NCI-H345 treated with DMSO at 0.1 percent for 48 hours (cell line): Measurements from ENCODE around the gene OPN1MW3.
A peak's percentile ranks its signal among the peaks of the same experiment; 100 is the strongest.
"Not testable (repeated sequence)": the region's sequence is repeated elsewhere in the genome, so short reads cannot be mapped to it uniquely, and the experiment has no call there.

Experiments used
- DNase-seq: peaks from one replicate; lab custom pipeline; 2025; ENCODE audit not compliant: unreplicated experiment; lab: John Stamatoyannopoulos, UW

Gene OPN1MW3

DNA sequence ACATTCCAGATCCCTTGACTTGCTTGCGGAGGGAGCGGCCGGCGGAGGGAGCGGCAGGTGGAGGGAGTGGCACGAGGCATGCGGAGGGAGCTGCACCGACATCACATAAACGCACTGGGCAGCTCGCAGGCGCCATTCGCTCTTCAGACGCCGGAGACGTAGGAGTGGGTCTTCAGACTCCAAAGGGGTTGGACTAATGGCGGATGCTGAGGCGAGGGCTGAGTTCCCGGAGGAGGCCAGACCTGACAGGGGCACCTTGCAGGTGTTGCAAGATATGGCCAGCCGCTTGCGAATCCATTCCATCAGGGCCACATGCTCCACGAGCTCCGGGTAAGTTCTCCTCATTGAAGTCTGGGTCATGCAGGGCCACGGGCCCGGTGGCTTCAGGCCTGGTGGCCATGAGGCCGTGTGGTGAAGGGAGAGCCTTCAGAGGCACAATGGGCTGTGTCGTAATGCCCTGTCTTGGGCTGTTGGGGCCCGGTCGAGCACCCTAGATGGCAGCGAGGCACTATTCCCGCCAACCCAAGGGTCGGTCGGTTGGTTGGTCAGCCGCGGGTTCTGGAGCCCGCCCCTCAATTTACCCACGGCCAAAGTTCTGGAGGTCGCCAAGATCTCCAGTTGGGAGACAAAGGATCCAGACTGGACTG lies 38.4 kb downstream of the OPN1MW3 start, which contains the start of gene TKTL1:
Gene TKTL1, plus strand, starts transcription at position 132 of the 647 bp plus-strand sequence. Its CDS starts 65 bp downstream, at position 197.
- no peak for DNase-seq

DNA sequence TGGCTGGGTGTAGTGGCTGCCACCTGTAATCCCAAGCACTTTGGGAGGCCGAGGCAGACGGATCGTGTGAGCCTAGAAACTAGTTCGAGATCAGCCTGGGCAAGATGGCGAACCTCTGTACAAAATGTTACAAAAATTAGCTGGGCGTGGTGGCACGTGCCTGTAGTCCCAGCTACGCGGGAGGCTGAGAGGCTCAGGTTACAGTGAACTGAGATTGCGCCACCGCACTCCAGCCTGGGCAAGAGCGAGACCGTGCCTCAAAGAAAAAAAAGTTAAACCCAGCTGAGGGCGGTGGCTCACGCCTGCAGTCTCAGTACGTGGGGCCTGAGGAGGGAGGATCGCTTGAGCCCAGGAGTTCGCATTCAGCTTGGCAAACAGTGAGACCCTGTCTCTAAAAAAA lies 39.3 kb downstream of the OPN1MW3 start:
- DNase-seq = no peak

DNA sequence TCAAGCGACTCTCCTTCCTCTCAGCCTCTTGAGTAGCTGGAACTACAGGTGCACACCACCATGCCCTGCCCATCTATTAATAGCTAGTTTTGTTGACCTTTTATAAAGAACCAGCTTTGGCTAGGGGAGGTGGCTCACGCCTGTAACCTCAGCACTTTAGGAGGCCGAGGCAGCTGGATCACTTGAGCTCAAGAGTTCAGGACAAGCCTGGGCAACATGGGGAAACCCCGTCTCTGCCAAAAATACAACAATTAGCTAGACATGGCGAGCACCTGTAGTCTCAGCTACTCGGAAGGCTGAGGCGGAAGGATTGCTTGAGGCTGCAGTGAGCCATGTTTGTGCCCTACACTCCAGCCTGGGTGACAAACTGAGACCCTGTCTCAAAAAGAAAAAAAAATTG lies 40.9 kb downstream of the OPN1MW3 start:
- DNase-seq = no peak

DNA sequence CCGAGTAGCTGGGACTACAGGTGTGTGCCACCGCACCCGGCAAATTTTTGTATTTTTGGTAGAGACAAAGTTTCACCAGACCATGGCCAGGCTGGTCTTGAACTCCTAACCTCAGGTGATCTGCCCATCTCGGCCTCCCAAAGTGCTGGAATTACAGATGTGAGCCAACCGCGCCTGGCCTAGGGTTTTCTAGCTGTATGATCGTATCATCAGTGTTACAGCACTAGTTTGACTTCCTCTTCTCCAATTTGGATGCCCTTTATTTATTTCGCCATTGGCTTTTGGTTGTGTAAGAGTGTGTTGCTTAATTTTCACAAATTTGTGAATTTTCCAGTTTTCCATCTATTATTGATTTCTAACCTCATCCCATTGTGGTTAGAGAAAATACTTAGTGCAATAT lies 43.4 kb downstream of the OPN1MW3 start:
- DNase-seq = no peak

DNA sequence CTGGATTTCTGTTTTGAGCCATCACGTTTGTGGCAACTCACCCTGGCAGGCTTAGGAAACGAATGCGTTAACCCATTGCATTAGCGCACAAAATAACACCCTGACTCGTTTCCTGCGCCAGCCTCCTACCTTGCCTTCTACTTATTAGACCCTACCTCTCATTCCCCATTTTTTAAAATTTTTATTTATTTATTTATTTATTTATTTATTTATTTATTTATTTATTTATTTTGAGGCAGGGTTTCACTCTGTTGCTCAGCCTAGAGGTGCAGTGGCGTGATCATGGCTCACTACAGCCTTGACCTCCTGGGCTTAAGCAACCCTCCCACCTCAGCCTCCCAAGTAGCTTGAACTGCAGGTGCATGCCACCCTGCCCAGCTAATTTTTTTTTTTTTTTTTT lies 45.6 kb downstream of the OPN1MW3 start:
- not testable (repeated sequence) for DNase-seq

DNA sequence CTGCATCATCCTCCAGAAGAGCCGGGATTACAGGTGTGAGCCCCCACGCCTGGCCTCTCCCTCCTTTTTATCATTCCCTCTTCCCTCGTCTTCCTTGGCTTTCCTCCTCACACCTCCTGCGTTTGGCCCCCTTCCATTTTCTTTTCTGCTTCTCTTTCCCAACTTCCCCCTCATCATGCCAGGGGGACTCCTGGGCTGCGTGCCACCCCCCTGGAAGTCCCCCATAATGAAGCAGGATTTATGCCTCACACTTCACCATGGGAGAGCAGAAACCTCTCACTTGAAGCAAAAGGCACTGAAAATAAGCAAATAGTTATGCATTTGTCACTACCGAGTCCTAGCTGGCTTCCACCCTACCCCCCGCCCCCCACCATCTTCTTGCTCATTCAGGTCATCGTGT lies 46.1 kb downstream of the OPN1MW3 start:
- DNase-seq = no peak

DNA sequence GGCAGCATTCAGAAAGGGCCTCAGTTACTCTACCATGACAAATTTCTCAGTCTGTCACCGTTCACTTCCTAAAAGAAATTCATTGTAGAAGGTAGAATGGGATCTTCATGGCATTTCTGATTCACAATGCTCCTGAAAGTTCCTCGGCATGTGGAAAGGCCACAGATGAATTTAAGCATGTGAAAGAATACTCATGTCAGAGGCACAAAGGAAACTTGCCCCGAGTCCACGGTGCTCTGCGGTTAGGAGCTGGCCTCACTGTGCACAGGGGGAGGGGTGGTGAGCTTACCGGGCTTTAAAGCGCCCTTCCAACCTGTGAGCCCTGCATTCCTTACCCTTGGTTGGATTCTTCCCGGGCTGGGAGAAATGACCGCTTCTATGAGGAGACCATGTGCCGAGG lies 47.5 kb downstream of the OPN1MW3 start:
- no peak for DNase-seq

DNA sequence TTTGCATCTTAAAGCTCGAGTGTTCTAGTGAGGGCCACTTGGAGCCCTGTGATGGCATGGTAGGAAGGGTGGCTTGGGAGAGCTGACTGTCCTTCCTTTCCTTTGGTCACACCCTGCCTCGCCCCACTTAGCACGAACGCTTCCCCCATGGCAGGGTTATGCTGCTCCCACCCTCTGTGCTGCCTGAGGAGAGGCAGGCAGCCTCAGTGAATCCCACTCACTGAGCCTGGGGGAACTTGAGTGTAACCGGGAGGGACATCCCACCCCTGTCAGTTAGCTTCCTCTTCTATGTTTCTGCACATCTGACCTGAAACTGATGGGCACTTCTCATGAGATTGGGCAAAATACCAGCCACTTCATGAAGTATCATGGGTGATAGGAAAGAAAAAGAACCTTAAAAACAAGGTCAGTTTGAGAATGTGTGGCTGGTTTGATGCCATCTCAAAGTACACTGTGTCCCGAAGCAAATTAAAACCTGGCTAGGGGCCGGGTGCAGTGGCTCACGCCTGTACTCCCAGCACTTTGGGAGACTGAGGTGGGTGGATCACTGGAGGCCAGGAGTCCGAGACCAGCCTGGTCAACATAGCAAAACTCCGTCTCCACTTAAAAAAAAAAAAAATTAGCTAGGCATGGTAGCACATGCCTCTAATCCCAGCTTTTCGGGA lies 48.3 kb downstream of the OPN1MW3 start:
- no peak for DNase-seq

DNA sequence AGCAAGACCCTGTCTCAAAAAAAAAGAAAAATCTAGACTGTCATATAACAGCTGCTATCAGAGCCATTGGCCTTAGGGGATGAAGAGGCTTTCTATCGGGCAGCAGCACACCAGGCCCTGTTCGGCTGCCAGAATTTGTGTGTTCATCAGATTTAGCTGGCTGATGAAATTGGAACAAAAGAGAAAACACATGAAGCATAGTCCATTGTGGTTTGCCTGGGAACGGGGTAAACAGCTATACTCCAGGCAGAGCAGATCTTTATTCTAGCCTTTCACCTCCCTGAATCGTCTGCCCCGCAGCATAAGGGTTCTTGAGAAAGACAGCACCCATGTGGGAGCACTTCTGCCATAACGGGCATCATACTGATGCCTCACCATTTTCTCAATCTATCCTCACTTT lies 49.8 kb downstream of the OPN1MW3 start:
- no peak for DNase-seq

DNA sequence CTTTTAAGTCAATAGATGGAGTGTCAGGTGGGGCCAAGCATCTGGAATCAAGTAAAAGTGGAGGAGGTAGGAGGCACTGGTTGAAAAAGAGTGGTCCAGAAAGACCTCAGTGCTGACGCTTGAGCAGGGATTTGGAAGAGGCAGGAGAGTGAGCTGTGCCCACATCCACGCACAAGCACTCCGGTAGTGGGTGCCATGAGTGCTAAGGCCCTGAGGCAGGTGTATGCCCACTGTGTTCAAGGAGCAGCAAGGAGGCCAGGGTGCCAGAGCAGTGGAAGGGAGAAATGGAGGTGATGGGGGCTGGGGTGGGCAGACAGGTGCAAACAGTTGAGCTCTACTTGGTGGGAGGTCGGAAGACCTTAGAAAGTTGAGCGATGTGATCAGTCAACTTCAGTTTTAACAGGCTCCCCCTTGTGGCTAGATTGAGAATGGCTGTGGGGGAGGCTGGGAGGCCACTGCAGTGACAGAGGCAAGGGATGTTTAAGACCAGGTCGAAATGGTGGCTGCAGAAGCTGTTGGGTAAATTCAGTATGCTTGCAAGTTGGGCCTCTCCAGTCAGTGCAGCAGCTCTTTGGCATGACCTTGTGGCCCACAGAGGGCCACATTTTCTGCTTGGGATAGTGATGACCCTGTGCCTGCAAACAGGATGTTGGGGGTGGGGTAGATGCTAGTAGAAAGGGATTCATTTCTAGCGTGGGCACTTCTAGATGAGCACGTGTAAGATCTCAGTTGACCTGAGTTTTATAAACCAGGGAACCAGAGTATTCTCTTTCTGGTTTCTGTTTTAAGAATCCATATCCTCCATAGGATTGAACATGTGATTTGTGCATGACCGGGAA lies 50.9 kb downstream of the OPN1MW3 start:
- peak; percentile 18 for DNase-seq

DNA sequence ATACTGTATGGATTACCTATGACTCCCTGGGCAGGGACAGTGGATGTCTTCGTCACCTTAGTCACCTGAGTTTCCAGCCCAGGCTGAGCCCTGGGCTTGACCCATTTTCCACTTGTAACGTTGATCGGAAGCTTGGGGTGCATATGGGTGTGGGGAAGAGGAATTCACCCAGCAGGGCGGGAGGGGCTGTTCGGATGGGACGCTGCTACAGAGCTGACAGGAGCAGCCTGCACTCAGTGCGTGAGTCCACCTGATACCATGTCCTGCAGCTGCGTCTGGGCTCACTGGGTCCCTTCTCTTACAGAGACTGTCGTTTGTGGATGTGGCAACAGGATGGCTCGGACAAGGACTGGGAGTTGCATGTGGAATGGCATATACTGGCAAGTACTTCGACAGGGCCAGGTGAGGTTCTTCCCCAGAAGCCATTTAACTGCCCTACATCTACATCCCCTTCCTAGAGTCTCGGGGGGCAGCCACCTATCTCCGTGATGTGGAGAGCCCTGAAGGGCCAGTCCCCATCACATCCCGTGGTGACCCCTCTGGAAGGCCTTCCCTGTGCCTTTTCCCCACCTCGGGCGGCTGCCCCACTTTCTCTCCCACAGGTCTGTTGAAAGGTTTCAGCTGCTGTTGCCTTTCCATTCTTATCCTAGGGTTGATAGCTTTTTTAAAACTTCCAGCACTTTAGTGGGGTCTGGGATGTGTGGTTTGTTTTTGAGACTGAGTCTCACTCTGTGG lies 51.8 kb downstream of the OPN1MW3 start:
- no peak for DNase-seq

DNA sequence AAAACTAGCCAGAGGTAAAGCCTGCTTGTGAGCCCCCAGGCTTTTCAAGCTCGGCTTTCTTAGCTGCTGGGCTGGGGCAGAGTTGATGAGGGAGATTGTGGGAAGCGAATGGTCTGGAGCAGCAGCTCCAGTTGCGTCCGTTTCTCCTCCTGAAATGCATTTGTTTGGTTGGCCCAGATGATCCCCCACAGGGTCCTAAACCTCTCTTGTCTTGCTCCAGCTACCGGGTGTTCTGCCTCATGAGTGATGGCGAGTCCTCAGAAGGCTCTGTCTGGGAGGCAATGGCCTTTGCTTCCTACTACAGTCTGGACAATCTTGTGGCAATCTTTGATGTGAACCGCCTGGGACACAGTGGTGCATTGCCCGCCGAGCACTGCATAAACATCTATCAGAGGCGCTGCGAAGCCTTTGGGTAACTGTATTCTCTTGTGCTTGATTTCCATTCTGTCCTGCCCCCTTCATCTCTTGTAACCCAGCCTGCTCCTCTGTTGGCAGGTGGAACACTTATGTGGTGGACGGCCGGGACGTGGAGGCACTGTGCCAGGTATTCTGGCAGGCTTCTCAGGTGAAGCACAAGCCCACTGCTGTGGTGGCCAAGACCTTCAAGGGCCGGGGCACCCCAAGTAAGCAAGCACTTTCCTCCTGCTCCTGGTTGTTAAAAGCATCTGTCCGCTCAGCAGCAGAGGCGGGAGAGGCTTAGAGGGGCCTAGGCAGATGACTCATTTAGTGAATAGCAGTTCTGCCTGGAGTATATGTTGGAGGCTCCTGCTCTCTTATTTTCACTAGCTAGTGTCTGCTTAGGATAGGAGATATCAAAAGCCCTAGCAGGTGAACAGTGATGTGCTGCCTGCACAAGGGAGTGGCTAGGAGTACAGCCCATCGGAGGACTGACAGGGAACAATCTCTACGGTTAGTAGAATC lies 53.5 kb downstream of the OPN1MW3 start:
- no peak for DNase-seq

DNA sequence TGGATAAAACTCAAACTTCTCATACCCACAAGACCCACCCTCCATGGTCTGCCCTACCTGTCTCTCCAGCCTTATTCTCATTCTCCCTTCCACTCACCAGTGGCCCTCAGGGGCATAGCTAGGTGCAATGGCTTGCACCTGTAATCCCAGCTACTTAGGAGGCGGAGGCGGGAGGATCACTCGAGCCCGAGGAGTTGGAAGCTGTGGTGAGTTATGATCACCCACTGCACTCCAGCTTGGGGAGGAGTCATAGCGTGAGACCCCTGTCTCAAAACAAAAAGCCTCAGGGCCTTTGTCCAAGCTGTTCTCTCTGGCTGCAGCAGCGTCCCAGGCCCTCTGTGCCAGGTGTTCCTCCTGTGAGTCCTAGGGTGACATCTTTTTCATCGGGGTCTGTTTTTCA lies 54.7 kb downstream of the OPN1MW3 start:
- no peak for DNase-seq

DNA sequence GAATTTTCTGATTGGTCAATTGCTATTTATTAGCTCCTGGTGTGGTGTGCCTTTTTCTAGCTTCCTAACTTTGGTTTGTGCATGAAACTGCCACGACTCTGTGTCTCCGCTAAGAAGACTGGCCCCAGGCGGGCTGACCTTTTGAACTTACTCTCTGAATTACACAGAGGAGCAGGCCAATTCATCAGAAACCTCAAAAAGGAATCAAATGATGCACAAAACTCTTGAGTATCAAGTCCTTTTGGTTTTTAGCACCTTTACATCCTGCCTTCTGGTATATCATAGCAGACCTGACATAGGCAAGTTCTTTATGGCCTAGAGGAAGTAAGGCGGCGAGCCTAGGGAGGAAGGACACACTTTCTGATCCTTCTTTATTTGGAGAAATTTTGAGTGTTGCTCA lies 55.8 kb downstream of the OPN1MW3 start:
- no peak for DNase-seq

DNA sequence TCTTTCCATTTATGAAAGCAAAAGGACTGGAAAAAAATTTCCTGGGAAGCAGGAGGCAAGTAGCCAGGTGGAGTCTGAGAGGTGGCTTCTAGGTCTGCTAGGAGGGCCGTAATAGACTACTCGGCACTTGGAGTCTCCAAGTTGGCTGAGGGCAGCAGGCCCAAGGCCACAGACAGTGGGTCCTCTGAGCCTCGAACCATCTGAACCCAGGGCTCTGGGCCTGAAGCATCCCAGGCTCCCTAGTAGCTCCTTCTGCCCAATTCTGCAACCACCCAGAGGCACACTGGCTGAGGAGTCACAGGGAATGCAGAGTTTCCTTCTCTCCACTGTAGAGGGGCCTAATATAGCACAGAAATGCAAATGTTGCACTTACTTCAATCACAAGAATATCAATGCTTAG lies 58.0 kb downstream of the OPN1MW3 start:
- no peak for DNase-seq

DNA sequence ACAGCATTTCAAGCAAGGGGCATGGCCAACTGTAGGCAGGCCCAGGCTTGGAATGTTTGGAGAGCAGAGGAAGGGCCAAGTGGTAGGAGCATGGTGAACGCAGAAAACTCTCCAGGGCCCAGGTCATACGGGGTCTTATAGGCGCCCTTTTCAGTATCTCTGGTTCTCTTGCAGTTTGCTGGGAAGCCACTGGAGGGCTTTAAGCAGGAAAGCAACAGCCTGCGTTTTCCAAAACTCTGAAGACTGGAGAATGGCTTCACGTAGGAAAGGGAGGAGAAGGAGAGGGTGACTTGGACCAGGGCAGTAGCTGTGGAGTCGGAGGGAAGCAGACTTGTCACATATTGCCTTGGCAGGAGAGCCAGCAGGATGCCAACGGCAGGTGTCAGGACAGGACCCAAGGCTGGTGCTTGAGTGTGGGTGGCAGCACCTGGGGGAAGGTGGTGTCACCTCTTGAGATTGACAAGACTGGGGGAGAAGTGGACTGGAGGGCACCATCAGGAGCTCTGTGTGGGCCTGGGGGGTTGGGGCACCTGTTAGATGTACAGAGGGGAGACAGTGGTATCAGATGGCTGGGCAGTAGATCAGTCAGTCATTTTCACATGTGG lies 60.1 kb downstream of the OPN1MW3 start:
- no peak for DNase-seq

DNA sequence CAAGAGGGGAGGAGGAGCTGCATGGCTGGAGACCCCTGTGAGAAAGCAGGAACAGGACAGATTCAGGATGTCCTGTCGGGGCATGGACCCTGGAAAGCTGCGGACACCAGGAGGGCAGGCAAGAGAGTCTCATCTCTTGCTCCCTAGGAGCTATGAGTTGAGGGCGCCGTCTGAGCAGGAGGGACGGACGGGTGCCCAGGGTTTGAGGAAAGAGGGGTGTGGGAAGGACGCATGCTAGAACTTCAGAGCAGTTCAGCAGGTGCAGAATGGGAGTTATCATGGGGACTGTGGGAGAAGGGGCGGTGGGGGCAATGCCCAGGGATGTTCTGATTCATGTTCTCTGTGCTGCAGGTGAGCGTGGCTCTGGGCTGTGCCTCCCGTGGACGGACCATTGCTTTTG lies 63.0 kb downstream of the OPN1MW3 start:
- DNase-seq = no peak
